GM12874 (cell line): ENCODE results near the gene OBSCN.

Experiments used
- CTCF ChIP-seq: IDR thresholded peaks from 2 replicates; pipeline ENCODE4 v1.5.1; 2011; ENCODE audit warnings: low read depth, mild to moderate bottlenecking, control low read depth, low read length, moderate library complexity; ENCODE audit not compliant: insufficient read depth

Gene OBSCN

GRCh38 chr1:228376262-228376628 lies 168.4 kb downstream of the OBSCN start:
- no peak for TF ChIP-seq CTCF

GRCh38 chr1:228376651-228377631 lies 169.1 kb downstream of the OBSCN start:
- TF ChIP-seq CTCF = no peak

GRCh38 chr1:228377664-228378089 lies 169.8 kb downstream of the OBSCN start:
- TF ChIP-seq CTCF = no peak

- TF ChIP-seq CTCF = peak; percentile 48
These were observed 170.4 kb downstream of the OBSCN start for GRCh38 chr1:228378090-228378872.

- no peak for TF ChIP-seq CTCF
These were observed 171.1 kb downstream of the OBSCN start for GRCh38 chr1:228378873-228379460.

GRCh38 chr1:228379666-228380065 lies 171.8 kb downstream of the OBSCN start:
- TF ChIP-seq CTCF = no peak

GRCh38 chr1:228381356-228381755 lies 173.5 kb downstream of the OBSCN start:
- TF ChIP-seq CTCF = no peak
